ENCODE data around the gene AMH.

AMH gene

DNA sequence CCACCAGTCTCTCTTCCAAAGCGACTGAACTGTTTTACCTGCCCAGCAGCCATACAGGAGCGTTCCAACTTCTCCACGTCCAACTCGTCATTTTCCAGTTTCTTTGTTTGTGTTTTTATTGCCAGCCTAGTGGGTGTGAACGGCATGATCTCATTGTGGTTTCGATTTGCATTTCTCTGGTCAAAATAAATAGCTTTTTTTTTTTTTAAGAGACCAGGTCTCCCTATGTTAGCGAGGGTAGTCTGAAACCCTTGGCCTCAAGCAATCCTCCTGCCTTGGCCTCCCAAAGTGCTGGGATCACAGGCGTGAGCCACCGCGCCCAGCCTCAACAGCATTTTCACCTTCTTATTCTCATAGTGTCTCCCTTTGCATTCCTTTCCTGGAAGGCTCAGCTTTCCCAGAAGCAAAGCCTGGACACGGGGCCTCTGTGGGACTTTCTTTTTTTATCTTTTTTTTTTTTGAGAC lies 11.2 kb downstream of the AMH start:
- no peaks in the 10 kb centered on the region for H3K79me2 ChIP-seq (ENCODE audit: insufficient read depth, low read length)
- TF ChIP-seq EZH2phosphoT487 (IDR thresholded peaks at IDR 0.05; ENCODE audit: borderline replicate concordance): no peak
- no peak for TF ChIP-seq CTCF (conservative IDR thresholded peaks at IDR 0.05; ENCODE audit: low read length)
- no peaks in the 10 kb centered on the region for H4K20me1 ChIP-seq (ENCODE audit: insufficient read depth, low read length, poor library complexity, severe bottlenecking)
- H3K4me1 ChIP-seq (ENCODE audit: insufficient read depth, low read length, poor library complexity, severe bottlenecking): no peaks in the 10 kb centered on the region
- no peak overlapping the region for H2AFZ ChIP-seq (ENCODE audit: low read length)
- no peaks in the 10 kb centered on the region for H3K9me3 ChIP-seq (ENCODE audit: insufficient read depth, low read depth, low read length)
- H3K9me2 ChIP-seq (replicated peaks; ENCODE audit: low read depth, low read length): no peaks in the 10 kb centered on the region
- no peak overlapping the region for H3K4me2 ChIP-seq (ENCODE audit: low read depth, low read length, poor library complexity, severe bottlenecking)
- H3K27me3 ChIP-seq (ENCODE audit: insufficient read depth, low read length, poor library complexity, severe bottlenecking): no peaks in the 10 kb centered on the region
- no peaks in the 10 kb centered on the region for H3K36me3 ChIP-seq (ENCODE audit: insufficient read depth, low read length)
- no peak overlapping the region for H3K4me3 ChIP-seq (ENCODE audit: low read length, poor library complexity, severe bottlenecking)
- no peak overlapping the region for H3K9ac ChIP-seq (ENCODE audit: low read depth, low read length, poor library complexity, severe bottlenecking)
- H3F3A ChIP-seq (ENCODE audit: low read depth): no peaks in the 10 kb centered on the region

- Histone ChIP-seq H2AFZ (ENCODE audit: low read length) (no peak overlapping the region), H3K4me3 (ENCODE audit: low read length, poor library complexity, severe bottlenecking) (no peak overlapping the region), H3K9me2 (replicated peaks; ENCODE audit: low read depth, low read length) (no peaks in the 10 kb centered on the region), H3K79me2 (ENCODE audit: insufficient read depth, low read length) (no peaks in the 10 kb centered on the region), H3K36me3 (ENCODE audit: insufficient read depth, low read length) (no peaks in the 10 kb centered on the region), H4K20me1 (ENCODE audit: insufficient read depth, low read length, poor library complexity, severe bottlenecking) (no peaks in the 10 kb centered on the region), H3F3A (ENCODE audit: low read depth) (no peaks in the 10 kb centered on the region), H3K4me1 (ENCODE audit: insufficient read depth, low read length, poor library complexity, severe bottlenecking) (peaks cover 3% of the 10 kb centered on the region), H3K27me3 (ENCODE audit: insufficient read depth, low read length, poor library complexity, severe bottlenecking) (no peaks in the 10 kb centered on the region), H3K9ac (ENCODE audit: low read depth, low read length, poor library complexity, severe bottlenecking) (no peak overlapping the region), H3K9me3 (ENCODE audit: insufficient read depth, low read depth, low read length) (no peaks in the 10 kb centered on the region), H3K4me2 (ENCODE audit: low read depth, low read length, poor library complexity, severe bottlenecking) (no peak overlapping the region)
- TF ChIP-seq EZH2phosphoT487 (IDR thresholded peaks at IDR 0.05; ENCODE audit: borderline replicate concordance) (no peak), CTCF (conservative IDR thresholded peaks at IDR 0.05; ENCODE audit: low read length) (peak; percentile 70)
Measured at GRCh38 chr19:2261438-2262172, 12.5 kb downstream of the AMH start.

- Histone ChIP-seq H3K79me2 (ENCODE audit: insufficient read depth, low read length) (peaks cover 21% of the 10 kb centered on the region), H3K4me2 (ENCODE audit: low read depth, low read length, poor library complexity, severe bottlenecking) (no peak overlapping the region), H3K9ac (ENCODE audit: low read depth, low read length, poor library complexity, severe bottlenecking) (no peak overlapping the region), H3K9me2 (replicated peaks; ENCODE audit: low read depth, low read length) (no peaks in the 10 kb centered on the region), H2AFZ (ENCODE audit: low read length) (no peak overlapping the region; the same call in 1 of the 2 replicates), H3K27me3 (ENCODE audit: insufficient read depth, low read length, poor library complexity, severe bottlenecking) (peaks cover 12% of the 10 kb centered on the region), H3K9me3 (ENCODE audit: insufficient read depth, low read depth, low read length) (no peaks in the 10 kb centered on the region), H3F3A (ENCODE audit: low read depth) (no peaks in the 10 kb centered on the region), H3K4me3 (ENCODE audit: low read length, poor library complexity, severe bottlenecking) (no peak overlapping the region), H3K4me1 (ENCODE audit: insufficient read depth, low read length, poor library complexity, severe bottlenecking) (peaks cover 15% of the 10 kb centered on the region), H4K20me1 (ENCODE audit: insufficient read depth, low read length, poor library complexity, severe bottlenecking) (peaks cover 20% of the 10 kb centered on the region), H3K36me3 (ENCODE audit: insufficient read depth, low read length) (no peaks in the 10 kb centered on the region)
- TF ChIP-seq CTCF (conservative IDR thresholded peaks at IDR 0.05; ENCODE audit: low read length): no peak
Measured at GRCh38 chr19:2266183-2266993, 17.3 kb downstream of the AMH start.

Data from Loucy (cell line).